HFFc6 (cell line): ENCODE results near the gene MFAP2. TPM values are rescaled to one million over a fixed set of nuclear protein-coding genes. Genes with fewer than 3 reads are reported as not detected.

Source experiments
- DNase-seq: peaks from one replicate; pipeline ENCODE4 v3.0.0-alpha.2; 2018
- H3K27ac Mint-ChIP-seq: 2 replicates; pipeline ENCODE4 v1.8.0; 2020; ENCODE audit warnings: mild to moderate bottlenecking, mixed read lengths
- H3K27me3 Mint-ChIP-seq: 2 replicates; pipeline ENCODE4 v1.8.0; 2021; ENCODE audit warnings: mild to moderate bottlenecking, moderate library complexity, mixed read lengths; ENCODE audit not compliant: insufficient read depth
- H3K36me3 Mint-ChIP-seq: 2 replicates; pipeline ENCODE4 v1.8.0; 2021; ENCODE audit warnings: low read depth, mixed read lengths
- H3K4me1 Mint-ChIP-seq: 2 replicates; pipeline ENCODE4 v1.8.0; 2020; ENCODE audit warnings: low read depth, mixed read lengths
- H3K4me3 Mint-ChIP-seq: 2 replicates; pipeline ENCODE4 v1.8.0; 2020; ENCODE audit warnings: mild to moderate bottlenecking, moderate library complexity, mixed read lengths
- H3K9me3 Mint-ChIP-seq: 2 replicates; pipeline ENCODE4 v1.8.0; 2020; ENCODE audit warnings: mild to moderate bottlenecking, mixed read lengths
- total RNA-seq, 6 experiments: library from RNA; stranded (reverse); fragmentation: NEBNext Ultra II Directional; extraction: Animal tissue kit (Norgen Biotek cat#: 25700); gene quantifications; 2 replicates in 1 of 6; 3 replicates in 5 of 6; pipeline ENCODE4 v1.2.3, GENCODE V29; 2021
- TF ChIP-seq, protein P1 (sequence below): fragments of 200-600 bp; sonication (generic); IDR thresholded peaks from 2 replicates; pipeline ENCODE4 v1.5.0; 2021; ENCODE audit warnings: antibody characterized with exemption, mild to moderate bottlenecking

Gene MFAP2
- total RNA-seq, 6 experiments from 2014 or later, result 33.7 to 53.4 (median 47.5) TPM

DNA sequence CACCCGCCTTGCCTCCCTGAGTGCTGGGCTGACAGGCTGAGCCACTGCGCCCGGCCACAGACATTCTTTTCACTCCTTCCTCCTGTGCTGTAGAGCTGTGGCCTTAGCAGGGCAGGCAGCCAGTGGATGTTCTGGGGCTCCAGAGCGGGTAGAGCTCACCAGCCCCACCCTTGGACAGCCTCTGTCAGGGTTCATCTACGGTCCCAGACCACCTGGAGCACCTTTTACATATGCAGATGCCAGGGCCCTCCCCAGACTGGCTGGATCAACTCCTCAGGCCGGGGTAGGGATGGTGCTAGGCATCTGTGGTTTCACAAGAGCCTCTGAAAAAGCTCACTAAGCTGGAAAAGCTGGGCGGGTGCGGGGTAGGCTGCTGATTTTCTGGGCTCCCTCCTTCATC, 26.7 kb upstream of the MFAP2 start:
- H3K9me3 Mint-ChIP-seq, result no peaks in the 10 kb centered on the region
- H3K4me3 Mint-ChIP-seq, result no peak overlapping the region
- H3K27ac Mint-ChIP-seq, result no peak overlapping the region
- H3K27me3 Mint-ChIP-seq, result peaks cover 5% of the 10 kb centered on the region
- peaks cover 23% of the 10 kb centered on the region for H3K4me1 Mint-ChIP-seq
- TF ChIP-seq, protein P1, sequence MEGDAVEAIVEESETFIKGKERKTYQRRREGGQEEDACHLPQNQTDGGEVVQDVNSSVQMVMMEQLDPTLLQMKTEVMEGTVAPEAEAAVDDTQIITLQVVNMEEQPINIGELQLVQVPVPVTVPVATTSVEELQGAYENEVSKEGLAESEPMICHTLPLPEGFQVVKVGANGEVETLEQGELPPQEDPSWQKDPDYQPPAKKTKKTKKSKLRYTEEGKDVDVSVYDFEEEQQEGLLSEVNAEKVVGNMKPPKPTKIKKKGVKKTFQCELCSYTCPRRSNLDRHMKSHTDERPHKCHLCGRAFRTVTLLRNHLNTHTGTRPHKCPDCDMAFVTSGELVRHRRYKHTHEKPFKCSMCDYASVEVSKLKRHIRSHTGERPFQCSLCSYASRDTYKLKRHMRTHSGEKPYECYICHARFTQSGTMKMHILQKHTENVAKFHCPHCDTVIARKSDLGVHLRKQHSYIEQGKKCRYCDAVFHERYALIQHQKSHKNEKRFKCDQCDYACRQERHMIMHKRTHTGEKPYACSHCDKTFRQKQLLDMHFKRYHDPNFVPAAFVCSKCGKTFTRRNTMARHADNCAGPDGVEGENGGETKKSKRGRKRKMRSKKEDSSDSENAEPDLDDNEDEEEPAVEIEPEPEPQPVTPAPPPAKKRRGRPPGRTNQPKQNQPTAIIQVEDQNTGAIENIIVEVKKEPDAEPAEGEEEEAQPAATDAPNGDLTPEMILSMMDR, result no peak
- peaks cover 14% of the 10 kb centered on the region for H3K36me3 Mint-ChIP-seq
- DNase-seq, result no peak

DNA sequence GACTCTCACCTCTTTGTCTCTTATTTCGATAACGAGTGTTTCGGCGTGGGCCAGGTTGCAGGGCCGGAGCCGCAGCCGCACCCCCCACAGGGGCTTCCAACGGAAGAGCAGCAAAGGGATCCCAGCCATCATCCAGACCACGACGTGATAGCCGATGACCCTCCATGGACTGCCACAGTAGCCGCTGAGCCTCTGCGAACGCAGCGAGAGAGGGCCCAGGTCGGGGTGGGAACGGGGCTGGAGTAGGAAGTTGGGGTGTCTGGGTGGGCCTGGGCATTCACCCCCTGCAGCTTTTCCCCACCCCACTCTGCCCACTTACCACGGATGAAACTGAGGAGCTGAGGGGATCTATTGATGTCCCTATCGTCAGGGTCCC, 24.9 kb upstream of the MFAP2 start:
- H3K36me3 Mint-ChIP-seq, result peaks cover 14% of the 10 kb centered on the region
- H3K4me1 Mint-ChIP-seq, result peaks cover 12% of the 10 kb centered on the region
- TF ChIP-seq, protein P1, result no peak
- peaks cover 3% of the 10 kb centered on the region for H3K27me3 Mint-ChIP-seq
- H3K27ac Mint-ChIP-seq, result no peak overlapping the region
- DNase-seq, result no peak
- H3K9me3 Mint-ChIP-seq, result no peaks in the 10 kb centered on the region
- no peak overlapping the region for H3K4me3 Mint-ChIP-seq

DNA sequence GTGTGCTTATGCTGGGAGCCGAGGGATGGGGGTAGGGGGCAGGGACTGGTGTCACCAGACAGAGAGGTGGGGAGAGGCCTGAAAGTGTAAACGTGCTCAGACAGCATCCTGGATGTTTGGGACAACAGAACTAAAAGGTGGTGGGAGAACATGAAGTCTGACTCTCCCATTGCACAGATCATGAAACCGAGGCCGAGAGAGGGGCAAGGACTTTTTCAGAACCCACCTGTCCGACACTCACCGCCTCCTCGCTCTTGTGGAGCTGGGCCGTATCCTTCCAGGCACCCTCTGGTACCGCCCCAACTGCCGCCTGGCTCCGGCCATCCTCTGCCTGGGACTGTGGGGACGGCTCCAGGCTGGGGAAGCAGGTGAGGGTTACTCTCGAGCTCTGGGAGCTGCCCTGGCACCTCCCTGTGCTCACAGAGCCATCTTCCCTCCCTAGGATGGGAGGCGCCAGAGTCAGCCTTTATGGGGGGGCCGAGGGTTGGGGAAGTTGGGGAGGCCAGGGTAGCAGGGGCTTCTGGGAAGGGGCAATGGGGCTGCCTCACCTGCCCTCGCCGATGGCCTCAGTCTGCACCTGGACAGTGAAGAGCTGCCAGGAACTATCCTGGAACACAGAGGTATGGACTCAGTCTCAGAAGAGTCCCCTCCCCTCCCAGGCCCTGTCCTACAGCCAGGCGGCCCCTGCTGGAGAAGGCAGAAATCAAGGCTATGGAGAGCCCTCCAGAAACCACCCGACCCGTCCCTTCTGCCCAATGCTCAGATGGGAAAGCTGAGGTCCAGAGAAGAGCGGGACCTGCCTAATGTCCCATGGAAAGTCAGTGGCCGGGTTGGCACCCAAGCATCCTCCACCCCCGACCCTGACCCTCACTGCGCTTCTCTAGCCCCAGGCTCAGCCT, 24.3 kb upstream of the MFAP2 start:
- TF ChIP-seq, protein P1, result no peak
- DNase-seq, result no peak
- no peak overlapping the region for H3K4me3 Mint-ChIP-seq
- no peaks in the 10 kb centered on the region for H3K9me3 Mint-ChIP-seq
- H3K27ac Mint-ChIP-seq, result no peak overlapping the region
- peaks cover 10% of the 10 kb centered on the region for H3K4me1 Mint-ChIP-seq
- peaks cover 14% of the 10 kb centered on the region for H3K36me3 Mint-ChIP-seq
- H3K27me3 Mint-ChIP-seq, result peaks cover 3% of the 10 kb centered on the region

DNA sequence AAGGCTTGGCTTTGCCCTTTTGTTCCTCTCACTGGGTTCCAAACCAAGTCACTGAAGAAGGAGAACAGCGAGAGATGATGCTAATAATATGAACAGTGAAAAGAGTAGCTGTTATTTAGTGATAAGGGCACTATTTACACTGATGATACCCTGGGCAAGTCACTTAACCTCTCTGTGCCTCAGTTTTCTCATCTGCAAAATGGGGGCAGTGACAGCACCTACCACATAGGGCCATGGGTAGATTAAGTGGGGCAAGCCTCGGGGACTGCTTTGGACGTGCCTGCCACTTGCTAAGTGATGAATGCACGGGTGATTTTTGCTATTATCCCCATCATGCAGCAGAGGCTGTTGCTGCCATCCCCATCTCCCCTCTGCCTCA, 22.1 kb upstream of the MFAP2 start:
- no peak overlapping the region for H3K27ac Mint-ChIP-seq
- TF ChIP-seq, protein P1, result no peak
- no peak overlapping the region for H3K4me3 Mint-ChIP-seq
- peaks cover 10% of the 10 kb centered on the region for H3K4me1 Mint-ChIP-seq
- DNase-seq, result no peak
- H3K9me3 Mint-ChIP-seq, result no peaks in the 10 kb centered on the region
- H3K27me3 Mint-ChIP-seq, result peaks cover 3% of the 10 kb centered on the region
- peaks cover 25% of the 10 kb centered on the region for H3K36me3 Mint-ChIP-seq

DNA sequence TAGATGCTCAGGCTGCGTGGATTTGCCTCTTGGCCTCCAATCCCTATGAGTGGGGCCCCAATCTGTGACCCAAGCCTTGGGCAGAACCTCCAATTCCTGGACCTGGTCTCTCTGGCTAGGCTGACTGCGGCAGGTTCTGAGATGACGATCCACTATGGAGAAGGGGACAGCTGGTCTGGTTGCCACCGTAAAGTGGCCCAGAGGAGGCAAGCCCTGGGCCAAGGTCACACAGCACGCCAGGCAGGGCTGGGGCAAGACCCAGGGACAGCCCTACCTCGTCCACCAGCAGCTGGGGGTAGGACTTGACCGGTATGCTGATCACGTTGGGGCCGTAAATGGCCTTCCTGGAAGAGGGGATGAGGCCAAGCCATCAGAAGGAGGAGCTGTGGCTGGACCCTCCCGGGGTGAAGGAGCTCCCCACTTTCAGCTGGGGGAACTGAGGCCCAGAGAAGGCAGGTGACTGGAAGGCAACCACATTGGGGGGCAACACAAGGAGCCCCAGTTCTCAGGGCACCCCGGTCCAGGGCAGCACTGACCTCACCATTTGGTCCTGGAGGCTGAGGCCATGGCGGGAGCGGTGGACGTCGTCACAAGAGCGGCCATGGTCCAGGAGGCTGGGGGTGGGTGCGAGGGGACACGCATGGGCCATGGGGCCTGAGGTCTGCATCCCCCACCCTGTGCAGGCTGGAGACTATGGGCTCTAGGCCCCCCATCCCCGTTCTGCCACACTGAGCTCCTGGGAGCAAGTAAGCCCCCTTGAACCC, 21.5 kb upstream of the MFAP2 start:
- DNase-seq, result no peak
- Mint-ChIP-seq H3K4me1 (peaks cover 10% of the 10 kb centered on the region), H3K27ac (no peak overlapping the region), H3K4me3 (no peak overlapping the region), H3K9me3 (no peaks in the 10 kb centered on the region), H3K27me3 (peaks cover 3% of the 10 kb centered on the region), H3K36me3 (peaks cover 25% of the 10 kb centered on the region)
- TF ChIP-seq, protein P1, result no peak
